ENCODE measurements around the gene SPAG6.
A peak's percentile ranks its signal among the peaks of the same experiment; 100 is the strongest.

The SPAG6 gene

DNA sequence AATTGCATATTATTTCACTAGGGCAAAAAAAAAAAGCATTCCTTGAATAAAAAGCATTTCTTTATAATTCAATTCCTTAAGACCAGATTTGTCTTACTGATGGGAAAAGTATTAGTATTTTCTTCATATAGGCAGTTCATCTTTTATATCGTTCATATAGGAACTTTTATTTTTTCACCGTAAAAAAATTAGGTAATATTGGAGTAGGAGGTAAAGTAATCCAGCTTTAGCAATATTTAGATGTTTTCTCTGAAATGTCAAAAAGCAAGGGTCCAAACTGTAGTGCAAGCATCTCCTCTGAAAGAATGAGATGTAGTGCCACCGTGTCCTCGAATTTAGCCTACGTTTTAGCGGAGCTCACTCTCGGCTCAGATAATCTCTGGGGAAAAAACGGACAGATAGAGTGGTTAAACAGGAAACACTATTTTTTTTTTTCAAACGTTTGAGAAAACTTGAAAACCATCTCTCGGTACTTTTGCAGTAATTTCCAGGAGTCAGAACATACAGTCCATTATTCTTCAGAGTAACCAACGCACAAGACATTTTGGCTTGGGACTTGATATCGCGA is 5.5 kb upstream of the SPAG6 start:
- ChIA-PET POLR2A (interaction anchor here (0.6 to 2.6 kb wide), 12 partner anchors 13 to 337 kb away, joined by 3 to 19 read pairs (median 5); partner anchors contain the start of genes COMMD3 and DNAJC1), CTCF (interaction anchor here (0.6 to 1.0 kb wide), 5 partner anchors 20 to 336 kb away, joined by 3 to 4 read pairs (median 3); no protein-coding TSS in a partner anchor)
- TF ChIP-seq ZEB2 (tag by site-specific recombination; IDR thresholded peaks at IDR 0.05) (no peak), ZNF2 (tag by site-specific recombination; IDR thresholded peaks at IDR 0.05) (0 out of 2 replicates have a peak, but pooled peaks have one; percentile 22), ZNF629 (tag by site-specific recombination; IDR thresholded peaks at IDR 0.05) (peak; percentile 95), ZNF114 (tag by site-specific recombination; IDR thresholded peaks at IDR 0.05) (no peak), ZIC2 (tag by site-specific recombination; IDR thresholded peaks at IDR 0.05) (no peak), ZNF23 (tag by site-specific recombination; IDR thresholded peaks at IDR 0.05; ENCODE audit: borderline replicate concordance) (no peak), ZNF529 (tag by site-specific recombination; IDR thresholded peaks at IDR 0.05; ENCODE audit: insufficient replicate concordance) (no peak), ZNF394 (tag by site-specific recombination; IDR thresholded peaks at IDR 0.05; ENCODE audit: borderline replicate concordance) (0 out of 2 replicates have a peak, but pooled peaks have one; percentile 6), BCL11A (tag by site-specific recombination; IDR thresholded peaks at IDR 0.05; ENCODE audit: low read depth) (no peak), ZNF501 (tag by site-specific recombination; IDR thresholded peaks at IDR 0.05) (no peak), ZNF140 (tag by site-specific recombination; IDR thresholded peaks at IDR 0.05) (no peak), ZNF341 (tag by site-specific recombination; IDR thresholded peaks at IDR 0.05; ENCODE audit: low read depth) (no peak), ZNF292 (tag by site-specific recombination; IDR thresholded peaks at IDR 0.05; ENCODE audit: borderline replicate concordance, low read depth) (no peak), ZFP37 (tag by site-specific recombination; IDR thresholded peaks at IDR 0.05) (peak; percentile 70), SP7 (tag by site-specific recombination; IDR thresholded peaks at IDR 0.05) (0 out of 2 replicates have a peak, but pooled peaks have one; percentile 15), ZNF335 (tag by site-specific recombination; conservative IDR thresholded peaks at IDR 0.05) (peak; percentile 92), EGR2 (tag by site-specific recombination; IDR thresholded peaks at IDR 0.05; ENCODE audit: low read depth) (no peak), ZNF202 (tag by site-specific recombination; IDR thresholded peaks at IDR 0.05; ENCODE audit: borderline replicate concordance) (no peak), ZNF521 (tag by site-specific recombination; IDR thresholded peaks at IDR 0.05) (no peak), ZNF366 (tag by site-specific recombination; conservative IDR thresholded peaks at IDR 0.05) (peak; percentile 33; the same call in 1 of the 2 replicates), ZNF571 (tag by site-specific recombination; IDR thresholded peaks at IDR 0.05) (no peak)
- TF ChIP-seq, protein P1, sequence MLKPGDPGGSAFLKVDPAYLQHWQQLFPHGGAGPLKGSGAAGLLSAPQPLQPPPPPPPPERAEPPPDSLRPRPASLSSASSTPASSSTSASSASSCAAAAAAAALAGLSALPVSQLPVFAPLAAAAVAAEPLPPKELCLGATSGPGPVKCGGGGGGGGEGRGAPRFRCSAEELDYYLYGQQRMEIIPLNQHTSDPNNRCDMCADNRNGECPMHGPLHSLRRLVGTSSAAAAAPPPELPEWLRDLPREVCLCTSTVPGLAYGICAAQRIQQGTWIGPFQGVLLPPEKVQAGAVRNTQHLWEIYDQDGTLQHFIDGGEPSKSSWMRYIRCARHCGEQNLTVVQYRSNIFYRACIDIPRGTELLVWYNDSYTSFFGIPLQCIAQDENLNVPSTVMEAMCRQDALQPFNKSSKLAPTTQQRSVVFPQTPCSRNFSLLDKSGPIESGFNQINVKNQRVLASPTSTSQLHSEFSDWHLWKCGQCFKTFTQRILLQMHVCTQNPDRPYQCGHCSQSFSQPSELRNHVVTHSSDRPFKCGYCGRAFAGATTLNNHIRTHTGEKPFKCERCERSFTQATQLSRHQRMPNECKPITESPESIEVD (tag by site-specific recombination; IDR thresholded peaks at IDR 0.05) = peak; percentile 28; the same call in 1 of the 2 replicates
- TF ChIP-seq, protein P2, sequence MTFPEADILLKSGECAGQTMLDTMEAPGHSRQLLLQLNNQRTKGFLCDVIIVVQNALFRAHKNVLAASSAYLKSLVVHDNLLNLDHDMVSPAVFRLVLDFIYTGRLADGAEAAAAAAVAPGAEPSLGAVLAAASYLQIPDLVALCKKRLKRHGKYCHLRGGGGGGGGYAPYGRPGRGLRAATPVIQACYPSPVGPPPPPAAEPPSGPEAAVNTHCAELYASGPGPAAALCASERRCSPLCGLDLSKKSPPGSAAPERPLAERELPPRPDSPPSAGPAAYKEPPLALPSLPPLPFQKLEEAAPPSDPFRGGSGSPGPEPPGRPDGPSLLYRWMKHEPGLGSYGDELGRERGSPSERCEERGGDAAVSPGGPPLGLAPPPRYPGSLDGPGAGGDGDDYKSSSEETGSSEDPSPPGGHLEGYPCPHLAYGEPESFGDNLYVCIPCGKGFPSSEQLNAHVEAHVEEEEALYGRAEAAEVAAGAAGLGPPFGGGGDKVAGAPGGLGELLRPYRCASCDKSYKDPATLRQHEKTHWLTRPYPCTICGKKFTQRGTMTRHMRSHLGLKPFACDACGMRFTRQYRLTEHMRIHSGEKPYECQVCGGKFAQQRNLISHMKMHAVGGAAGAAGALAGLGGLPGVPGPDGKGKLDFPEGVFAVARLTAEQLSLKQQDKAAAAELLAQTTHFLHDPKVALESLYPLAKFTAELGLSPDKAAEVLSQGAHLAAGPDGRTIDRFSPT (tag by site-specific recombination; IDR thresholded peaks at IDR 0.05) = no peak
- TF ChIP-seq, protein P3, sequence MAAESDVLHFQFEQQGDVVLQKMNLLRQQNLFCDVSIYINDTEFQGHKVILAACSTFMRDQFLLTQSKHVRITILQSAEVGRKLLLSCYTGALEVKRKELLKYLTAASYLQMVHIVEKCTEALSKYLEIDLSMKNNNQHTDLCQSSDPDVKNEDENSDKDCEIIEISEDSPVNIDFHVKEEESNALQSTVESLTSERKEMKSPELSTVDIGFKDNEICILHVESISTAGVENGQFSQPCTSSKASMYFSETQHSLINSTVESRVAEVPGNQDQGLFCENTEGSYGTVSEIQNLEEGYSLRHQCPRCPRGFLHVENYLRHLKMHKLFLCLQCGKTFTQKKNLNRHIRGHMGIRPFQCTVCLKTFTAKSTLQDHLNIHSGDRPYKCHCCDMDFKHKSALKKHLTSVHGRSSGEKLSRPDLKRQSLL (tag by site-specific recombination; IDR thresholded peaks at IDR 0.05) = no peak
- TF ChIP-seq, protein P4, sequence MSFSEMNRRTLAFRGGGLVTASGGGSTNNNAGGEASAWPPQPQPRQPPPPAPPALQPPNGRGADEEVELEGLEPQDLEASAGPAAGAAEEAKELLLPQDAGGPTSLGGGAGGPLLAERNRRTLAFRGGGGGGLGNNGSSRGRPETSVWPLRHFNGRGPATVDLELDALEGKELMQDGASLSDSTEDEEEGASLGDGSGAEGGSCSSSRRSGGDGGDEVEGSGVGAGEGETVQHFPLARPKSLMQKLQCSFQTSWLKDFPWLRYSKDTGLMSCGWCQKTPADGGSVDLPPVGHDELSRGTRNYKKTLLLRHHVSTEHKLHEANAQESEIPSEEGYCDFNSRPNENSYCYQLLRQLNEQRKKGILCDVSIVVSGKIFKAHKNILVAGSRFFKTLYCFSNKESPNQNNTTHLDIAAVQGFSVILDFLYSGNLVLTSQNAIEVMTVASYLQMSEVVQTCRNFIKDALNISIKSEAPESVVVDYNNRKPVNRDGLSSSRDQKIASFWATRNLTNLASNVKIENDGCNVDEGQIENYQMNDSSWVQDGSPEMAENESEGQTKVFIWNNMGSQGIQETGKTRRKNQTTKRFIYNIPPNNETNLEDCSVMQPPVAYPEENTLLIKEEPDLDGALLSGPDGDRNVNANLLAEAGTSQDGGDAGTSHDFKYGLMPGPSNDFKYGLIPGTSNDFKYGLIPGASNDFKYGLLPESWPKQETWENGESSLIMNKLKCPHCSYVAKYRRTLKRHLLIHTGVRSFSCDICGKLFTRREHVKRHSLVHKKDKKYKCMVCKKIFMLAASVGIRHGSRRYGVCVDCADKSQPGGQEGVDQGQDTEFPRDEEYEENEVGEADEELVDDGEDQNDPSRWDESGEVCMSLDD (tag by site-specific recombination; IDR thresholded peaks at IDR 0.05) = no peak

More for the DNA sequence above, 5.5 kb upstream of the SPAG6 start:
- peaks cover 6% of the 10 kb centered on the region for H3K4me1 ChIP-seq (ENCODE audit: control insufficient read depth, insufficient read depth, low read length)
- H3K4me3 ChIP-seq (ENCODE audit: low read depth, low read length) = peak overlapping the region; percentile 78
- H3K36me3 ChIP-seq (ENCODE audit: control insufficient read depth in 2 of 2, insufficient read depth in 1 of 2, low read length in 2 of 2) = no peaks in the 10 kb centered on the region
- peak overlapping the region; percentile 99 for H3K27ac ChIP-seq (ENCODE audit: extremely low read depth, low read depth, low read length)
- H3K9me3 ChIP-seq (ENCODE audit: control insufficient read depth, insufficient read depth, low read depth, low read length) = no peaks in the 10 kb centered on the region

Measured in HEK293 (cell line).